Measurements from ENCODE around the gene C16orf95. TPM values are rescaled to one million over a fixed set of nuclear protein-coding genes. Genes with fewer than 3 reads are reported as not detected.

The C16orf95 gene
- total RNA-seq, 6 experiments from 2014 or later, result 1.7 to 5.5 (median 3.9) TPM

DNA sequence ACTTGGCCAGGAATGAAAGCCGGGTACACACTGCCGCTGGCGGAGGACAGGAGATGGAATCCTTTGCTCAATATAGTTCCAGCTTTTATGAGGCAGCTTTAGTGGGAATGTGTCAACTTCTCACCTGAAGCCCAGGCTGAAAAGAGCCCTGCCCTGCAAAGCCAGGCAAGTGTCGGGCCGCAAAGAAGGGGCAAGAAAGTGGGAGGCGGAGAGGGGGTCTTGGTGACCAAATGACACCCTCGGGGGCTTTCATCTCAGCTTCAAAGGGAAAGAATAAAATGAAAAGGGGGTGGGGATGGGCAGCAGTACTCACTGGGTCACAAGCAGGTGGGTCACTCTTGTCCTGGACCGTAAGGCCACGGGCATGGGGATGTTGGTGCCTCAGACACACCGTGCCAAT, 62.9 kb downstream of the C16orf95 start:
- 94% methylated on average over 6 of the region's 10 CpGs for WGBS (ENCODE audit: insufficient coverage, low coverage, low lambda C conversion rate, missing lambda C conversion rate)
- intact Hi-C loops (cut with DNase I), result no loop called here
- no peak for TF ChIP-seq POLR2A (IDR thresholded peaks at IDR 0.05)
- TF ChIP-seq, protein P1, sequence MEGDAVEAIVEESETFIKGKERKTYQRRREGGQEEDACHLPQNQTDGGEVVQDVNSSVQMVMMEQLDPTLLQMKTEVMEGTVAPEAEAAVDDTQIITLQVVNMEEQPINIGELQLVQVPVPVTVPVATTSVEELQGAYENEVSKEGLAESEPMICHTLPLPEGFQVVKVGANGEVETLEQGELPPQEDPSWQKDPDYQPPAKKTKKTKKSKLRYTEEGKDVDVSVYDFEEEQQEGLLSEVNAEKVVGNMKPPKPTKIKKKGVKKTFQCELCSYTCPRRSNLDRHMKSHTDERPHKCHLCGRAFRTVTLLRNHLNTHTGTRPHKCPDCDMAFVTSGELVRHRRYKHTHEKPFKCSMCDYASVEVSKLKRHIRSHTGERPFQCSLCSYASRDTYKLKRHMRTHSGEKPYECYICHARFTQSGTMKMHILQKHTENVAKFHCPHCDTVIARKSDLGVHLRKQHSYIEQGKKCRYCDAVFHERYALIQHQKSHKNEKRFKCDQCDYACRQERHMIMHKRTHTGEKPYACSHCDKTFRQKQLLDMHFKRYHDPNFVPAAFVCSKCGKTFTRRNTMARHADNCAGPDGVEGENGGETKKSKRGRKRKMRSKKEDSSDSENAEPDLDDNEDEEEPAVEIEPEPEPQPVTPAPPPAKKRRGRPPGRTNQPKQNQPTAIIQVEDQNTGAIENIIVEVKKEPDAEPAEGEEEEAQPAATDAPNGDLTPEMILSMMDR (IDR thresholded peaks at IDR 0.05), result no peak
- no peak overlapping the region for H3K27ac ChIP-seq
- no peak for DNase-seq
- H3K27me3 ChIP-seq, result no peaks in the 10 kb centered on the region
- H3K36me3 ChIP-seq, result no peaks in the 10 kb centered on the region
- H3K9me3 ChIP-seq, result no peaks in the 10 kb centered on the region
- no peak overlapping the region for H3K4me3 ChIP-seq
- H3K4me1 ChIP-seq, result no peaks in the 10 kb centered on the region
- no peak for ATAC-seq

DNA sequence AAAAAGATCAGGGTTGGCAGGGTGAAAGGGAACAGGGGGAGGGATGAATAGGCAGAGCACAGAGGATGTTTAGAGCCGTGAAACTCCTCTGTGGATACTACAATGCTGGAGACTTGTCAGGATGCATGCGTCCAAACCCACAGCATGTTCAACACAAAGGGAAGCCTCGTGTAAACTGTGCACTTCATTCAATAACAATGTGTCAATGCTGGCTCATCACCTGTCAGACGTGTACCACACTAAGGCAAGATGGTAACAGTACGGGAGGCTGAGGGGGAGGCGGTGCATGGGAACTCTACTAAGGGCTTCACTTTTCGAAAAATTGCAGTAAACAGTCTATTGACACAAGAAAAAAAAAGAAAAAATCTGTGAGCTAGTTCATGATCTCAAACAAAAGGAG, 63.7 kb downstream of the C16orf95 start:
- H3K36me3 ChIP-seq, result no peaks in the 10 kb centered on the region
- WGBS (ENCODE audit: insufficient coverage, low coverage, low lambda C conversion rate, missing lambda C conversion rate), result 60% methylated on average over 6 of the region's 7 CpGs
- intact Hi-C loops (cut with DNase I), result no loop called here
- DNase-seq, result no peak
- TF ChIP-seq, protein P1 (IDR thresholded peaks at IDR 0.05), result no peak
- no peak for TF ChIP-seq POLR2A (IDR thresholded peaks at IDR 0.05)
- no peak overlapping the region for H3K4me3 ChIP-seq
- no peaks in the 10 kb centered on the region for H3K9me3 ChIP-seq
- no peak overlapping the region for H3K27ac ChIP-seq
- ATAC-seq, result no peak
- no peaks in the 10 kb centered on the region for H3K27me3 ChIP-seq
- no peaks in the 10 kb centered on the region for H3K4me1 ChIP-seq

Small RNA genes lying within 50 kb of the gene (small RNA-seq; reads per million reads assigned to genes)
- gene AC010531.2, result 0 reads per million in 2 experiments

Other genes starting within 250 kb of the C16orf95 start
- 10 to 100 TPM; 20.6 to 56.9 (median 31.1) TPM for gene FBXO31, start 66.4 kb upstream of the C16orf95 start, total RNA-seq
- gene MAP1LC3B, start 74.9 kb upstream of the C16orf95 start, total RNA-seq, result 10 to 100 TPM; 16.5 to 48.8 (median 25.6) TPM
- gene ZCCHC14, start 175.6 kb upstream of the C16orf95 start, total RNA-seq, result 10 to 100 TPM; 12.6 to 26.5 (median 17.7) TPM

Data from right lobe of liver (tissue), 6 donors.